NCI-H2029 (cell line): ENCODE measurements around the gene CADPS.
A peak's percentile ranks its signal among the peaks of the same experiment; 100 is the strongest.

Source experiments
- DNase-seq: peaks from one replicate; lab custom pipeline; 2025; lab: John Stamatoyannopoulos, UW

Gene CADPS

GRCh38 chr3:62811119-62811518 lies 64.1 kb downstream of the CADPS start:
- DNase-seq, result no peak

- peak; percentile 11 for DNase-seq
These were observed 65.8 kb downstream of the CADPS start for GRCh38 chr3:62809369-62809768.

GRCh38 chr3:62805580-62806277 lies 69.5 kb downstream of the CADPS start:
- DNase-seq, result no peak

GRCh38 chr3:62805106-62805505 lies 70.1 kb downstream of the CADPS start:
- DNase-seq, result no peak

- no peak for DNase-seq
These were observed 71.9 kb downstream of the CADPS start for GRCh38 chr3:62803276-62803675.

GRCh38 chr3:62798000-62798399 lies 77.2 kb downstream of the CADPS start:
- DNase-seq, result no peak

GRCh38 chr3:62797132-62797531 lies 78.1 kb downstream of the CADPS start:
- DNase-seq, result no peak

- no peak for DNase-seq
These were observed 79.1 kb downstream of the CADPS start for GRCh38 chr3:62795978-62796657.

- DNase-seq, result no peak
These were observed 81.3 kb downstream of the CADPS start for GRCh38 chr3:62793946-62794345.

- DNase-seq, result no peak
These were observed 89.8 kb downstream of the CADPS start for GRCh38 chr3:62785384-62785783.

- DNase-seq, result no peak
These were observed 94.1 kb downstream of the CADPS start for GRCh38 chr3:62781121-62781520.

GRCh38 chr3:62777674-62778073 lies 97.5 kb downstream of the CADPS start:
- DNase-seq, result no peak

- no peak for DNase-seq
These were observed 98.1 kb downstream of the CADPS start for GRCh38 chr3:62777130-62777529.

GRCh38 chr3:62774221-62774620 lies 101.0 kb downstream of the CADPS start:
- no peak for DNase-seq

- no peak for DNase-seq
These were observed 103.7 kb downstream of the CADPS start for GRCh38 chr3:62771331-62772072.

- DNase-seq, result no peak
These were observed 106.3 kb downstream of the CADPS start for GRCh38 chr3:62768896-62769295.

GRCh38 chr3:62761711-62762110 lies 113.5 kb downstream of the CADPS start:
- DNase-seq, result no peak

GRCh38 chr3:62761311-62761710 lies 113.9 kb downstream of the CADPS start:
- no peak for DNase-seq

- no peak for DNase-seq
These were observed 116.7 kb downstream of the CADPS start for GRCh38 chr3:62758296-62759066.

GRCh38 chr3:62757045-62757444 lies 118.2 kb downstream of the CADPS start:
- no peak for DNase-seq

- DNase-seq, result peak; percentile 46
These were observed 119.9 kb downstream of the CADPS start for GRCh38 chr3:62755285-62755684.

- no peak for DNase-seq
These were observed 125.6 kb downstream of the CADPS start for GRCh38 chr3:62749657-62750056.
